Measurements from ENCODE around the gene SLC25A18.

- no peak for TF ChIP-seq CTCF (IDR thresholded peaks at IDR 0.05; ENCODE audit: low read length)
- TF ChIP-seq EZH2 (optimal IDR thresholded peaks at IDR 0.05; ENCODE audit: low read depth, low read length), result no peak
- no peak for TF ChIP-seq EZH2phosphoT487 (IDR thresholded peaks at IDR 0.05; ENCODE audit: low read length)
Observed at GRCh38 chr22:17554814-17555213, 8.5 kb upstream of the SLC25A18 start.

Measured in MM.1S (cell line).